Heart left ventricle (tissue), 13 donors: ENCODE data around the gene RREB1.

Source experiments
- CTCF ChIP-seq, 12 donors: fragments of 200-600 bp; sonication (generic) in 4 of 12; IDR thresholded peaks; one replicate each; pipeline versions ENCODE4 v1.5.0 to v1.8.0; 2018 to 2022; ENCODE audit warnings: antibody characterized with exemption in 12 of 12, mild to moderate bottlenecking in 5 of 12
- POLR2A ChIP-seq, 2 donors: fragments of 450-650 bp; IDR thresholded peaks; one replicate each; pipeline ENCODE4 v1.6.1; 2017; ENCODE audit warnings: antibody characterized with exemption in 2 of 2, mild to moderate bottlenecking in 2 of 2, moderate library complexity in 2 of 2
- donor health status: ischemic (EF 13 %, LVEDD 7.1; RV severe dilation, severe dysfunction).
- donor health status: DM: no; HTN: yes; CAD: no.
- donor health status: DM: no; HTN: no; CAD: no.
- donor health status: ischemic (EF 25% LVEDD 6.9; RV normal size, moderate dysfunction).
- donor health status: ischemic (EF 25% LVEDD 5.7; RV mildly dilated, moderate dysfunction).
- donor health status: ischemic (EF 35%, LVEDD 5.7; RV mildly dilated, moderate dysfunction).
- donor health status: nonischemic (EF 11% LVEDD 7.7; RV severe dilation, severe dysfunction).
- donor health status: DM: yes; HTN: yes; CAD: no.
- donor health status: PGD.
- donor health status: ischemic (EF 29% LVEDD 5.4; RV normal size, mild dysfunction).
- donor health status: nonischemic (EF 23%, LVEDD 6.1; RV moderate dilation, normal function).

- no peak for TF ChIP-seq CTCF (IDR thresholded peaks at IDR 0.05)
- no peak for TF ChIP-seq POLR2A (IDR thresholded peaks at IDR 0.05)
Measured at GRCh38 chr6:7188492-7188891, 80.7 kb downstream of the RREB1 start.
